GM19372 (cell line): Measurements from ENCODE around the gene AGPAT3.

Experiments
- ATAC-seq: cut with Tn5 transposase; IDR thresholded peaks from one replicate; pipeline ENCODE4 v1.9.1; 2021; ENCODE audit warnings: mild to moderate bottlenecking, low read depth, moderate library complexity; ENCODE audit not compliant: unreplicated experiment

Gene AGPAT3

GRCh38 chr21:43934116-43934515 is 69.1 kb downstream of the AGPAT3 start:
- no peak for ATAC-seq

DNA sequence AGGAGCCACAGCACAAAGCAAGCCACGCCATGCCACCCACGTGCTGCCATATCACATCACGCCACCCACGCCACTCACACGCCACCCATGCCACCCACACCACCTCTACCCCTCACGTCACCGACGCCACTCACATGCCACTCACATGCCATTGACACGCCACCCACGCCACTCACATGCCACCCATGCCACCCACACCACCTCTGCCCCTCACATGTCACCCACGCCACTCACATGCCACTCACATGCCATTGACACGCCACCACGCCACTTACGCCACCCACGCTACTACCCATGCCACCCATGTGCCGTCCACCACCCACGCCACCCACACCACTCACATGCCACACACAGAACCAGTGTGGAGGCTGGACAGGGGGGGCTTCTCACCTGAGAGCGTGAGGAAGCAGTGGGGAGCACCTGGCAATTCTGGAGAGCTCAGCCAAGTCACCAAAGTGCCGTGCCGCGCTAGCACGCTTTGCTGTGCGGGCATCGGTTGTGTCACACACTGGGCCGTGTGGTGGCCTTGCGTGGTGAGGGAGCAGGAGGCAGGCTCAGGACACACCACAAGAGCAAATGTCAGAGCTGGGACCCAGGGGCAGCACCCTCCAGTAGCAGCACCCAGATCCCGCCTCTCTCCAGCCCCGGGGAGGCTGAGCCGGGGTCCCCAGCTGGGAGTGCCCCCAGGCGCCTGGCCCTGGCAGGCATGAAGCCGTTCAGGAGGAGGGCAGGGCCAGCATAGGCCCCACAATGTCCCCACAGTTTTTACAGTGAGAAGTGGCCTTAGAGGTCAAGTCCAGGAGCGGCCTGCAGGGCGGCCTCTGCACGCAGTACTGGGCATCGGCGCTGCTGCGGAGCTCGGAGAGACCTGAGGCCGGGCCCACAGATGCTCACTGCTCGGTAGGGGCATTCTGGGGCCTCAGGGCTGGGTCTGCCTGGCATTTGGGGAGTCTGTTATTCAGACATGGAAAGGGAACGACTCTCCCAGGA is 70.0 kb downstream of the AGPAT3 start:
- no peak for ATAC-seq

DNA sequence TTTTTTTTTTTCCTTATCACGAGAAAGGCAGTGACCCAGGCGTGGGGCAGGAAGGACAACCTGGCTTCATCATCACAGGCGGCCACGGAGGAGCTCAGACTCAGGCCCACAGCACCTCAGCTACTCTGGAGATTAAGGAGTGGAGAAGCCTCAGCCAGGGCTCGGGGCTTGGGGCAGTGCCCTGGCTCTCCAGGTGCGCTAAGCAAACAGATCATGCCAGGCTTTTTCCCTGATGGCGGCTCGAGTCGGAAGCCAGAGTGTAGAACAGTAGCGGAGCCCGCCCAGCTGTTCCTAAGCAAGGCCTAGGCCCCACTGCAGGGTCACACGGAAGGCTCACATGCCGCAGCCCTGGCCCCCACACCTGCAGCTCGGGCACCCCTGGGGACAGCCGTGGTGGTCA is 70.7 kb downstream of the AGPAT3 start:
- no peak for ATAC-seq

DNA sequence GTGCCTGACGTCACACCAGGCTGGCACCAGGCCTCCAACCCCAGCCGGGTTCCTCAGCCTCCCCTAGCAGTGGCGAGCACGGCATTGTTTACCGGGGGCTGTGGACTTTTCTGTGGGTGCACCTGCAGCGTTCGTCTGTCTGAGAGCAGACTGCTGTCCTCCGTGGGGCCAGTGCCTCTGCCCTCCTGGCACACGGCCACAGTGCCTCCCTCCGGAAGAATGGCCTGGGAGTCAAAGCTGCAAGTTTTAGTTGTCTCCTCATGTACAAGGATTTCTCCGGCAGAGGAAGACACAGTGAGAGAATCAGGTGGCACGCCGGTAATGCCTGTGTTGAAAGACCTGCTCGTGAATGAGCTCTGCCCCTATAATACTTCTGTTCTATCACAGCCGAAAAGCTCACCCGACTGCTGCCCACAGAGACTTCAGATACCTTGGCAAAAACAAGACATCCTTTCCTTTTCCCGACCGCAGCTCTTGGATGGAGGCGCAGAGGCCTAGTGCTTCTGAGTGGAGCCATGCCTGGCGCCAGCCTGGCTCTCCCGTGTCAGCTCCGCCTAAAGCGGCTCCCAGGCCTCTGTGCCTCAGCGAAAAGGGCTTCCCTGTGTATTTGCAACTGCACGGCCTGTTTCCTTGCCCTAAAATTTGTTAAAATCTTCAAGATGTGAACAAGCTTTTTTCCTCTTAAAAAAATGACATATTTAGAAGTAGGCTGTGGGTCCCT is 71.4 kb downstream of the AGPAT3 start:
- no peak for ATAC-seq

DNA sequence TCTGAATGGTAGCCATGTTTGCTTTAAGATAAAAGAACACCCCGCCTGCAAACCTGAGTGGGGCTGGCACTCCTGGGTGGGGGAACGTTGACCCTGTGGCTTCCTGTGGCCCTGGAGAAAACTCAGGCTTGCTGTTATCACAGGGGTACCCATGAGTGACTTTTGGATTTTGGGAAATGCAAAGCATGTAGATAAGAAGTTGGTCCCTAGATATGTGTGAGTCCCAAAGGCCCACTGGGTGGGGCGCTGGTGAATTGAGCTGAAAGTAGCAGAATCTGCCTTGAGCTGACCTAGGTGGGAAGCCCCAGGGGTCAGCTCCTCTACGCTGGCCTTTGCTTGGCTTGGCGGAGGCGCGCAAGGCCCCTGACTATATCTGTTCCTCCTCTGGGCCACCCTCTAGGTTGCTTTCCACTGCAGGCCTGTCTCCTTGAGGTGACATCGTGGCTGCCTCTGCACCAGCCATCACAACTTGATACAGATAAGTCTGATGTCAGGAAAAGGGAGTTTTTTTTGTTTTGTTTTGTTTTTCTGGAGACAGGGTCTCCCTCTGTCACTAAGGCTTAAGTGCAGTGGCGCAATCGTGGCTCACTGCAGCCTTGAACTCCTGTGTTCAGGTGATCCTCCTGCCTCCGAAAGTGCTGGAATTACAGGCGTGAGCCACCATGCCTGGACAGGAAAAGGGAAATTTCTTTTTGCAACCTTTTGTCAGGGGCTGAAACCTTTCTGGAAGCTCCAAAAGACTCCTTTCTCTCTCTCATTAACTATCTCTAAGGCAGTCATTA is 72.2 kb downstream of the AGPAT3 start:
- ATAC-seq = no peak

GRCh38 chr21:43937891-43938309 is 72.9 kb downstream of the AGPAT3 start:
- no peak for ATAC-seq

DNA sequence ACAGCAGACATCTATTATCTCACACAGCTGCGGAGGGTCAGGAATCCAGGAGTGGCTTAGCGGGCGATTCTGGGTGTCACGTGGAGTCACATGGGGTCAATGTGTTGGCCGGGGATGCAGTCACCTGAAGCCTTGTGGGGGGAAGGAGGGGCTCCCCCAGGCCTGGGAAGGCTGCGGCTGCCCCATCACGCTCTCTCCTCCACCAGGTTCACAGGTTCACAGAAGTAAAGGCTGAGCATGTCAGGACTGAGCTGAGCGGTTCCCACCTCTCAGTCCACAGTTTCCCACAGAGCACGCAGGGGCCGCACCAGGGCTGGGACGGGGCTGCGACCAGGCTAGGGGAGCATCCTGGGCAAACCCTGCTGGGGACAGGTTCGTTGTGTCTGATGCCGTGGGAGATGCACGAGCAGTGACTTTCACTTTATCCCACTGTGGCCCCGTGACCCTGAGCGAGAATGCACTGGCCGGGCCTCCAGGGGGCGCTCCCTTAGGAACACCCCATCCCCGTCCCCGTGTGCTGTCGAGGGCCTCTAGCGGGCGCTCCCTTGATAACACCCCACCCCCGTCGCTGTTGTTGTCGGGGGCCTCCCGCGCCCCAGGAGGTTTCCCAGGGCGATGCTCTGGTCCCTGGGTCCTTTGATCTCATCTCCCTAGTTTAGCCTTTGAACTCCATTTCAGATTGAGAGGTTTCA is 73.9 kb downstream of the AGPAT3 start:
- peak; percentile 72 for ATAC-seq

DNA sequence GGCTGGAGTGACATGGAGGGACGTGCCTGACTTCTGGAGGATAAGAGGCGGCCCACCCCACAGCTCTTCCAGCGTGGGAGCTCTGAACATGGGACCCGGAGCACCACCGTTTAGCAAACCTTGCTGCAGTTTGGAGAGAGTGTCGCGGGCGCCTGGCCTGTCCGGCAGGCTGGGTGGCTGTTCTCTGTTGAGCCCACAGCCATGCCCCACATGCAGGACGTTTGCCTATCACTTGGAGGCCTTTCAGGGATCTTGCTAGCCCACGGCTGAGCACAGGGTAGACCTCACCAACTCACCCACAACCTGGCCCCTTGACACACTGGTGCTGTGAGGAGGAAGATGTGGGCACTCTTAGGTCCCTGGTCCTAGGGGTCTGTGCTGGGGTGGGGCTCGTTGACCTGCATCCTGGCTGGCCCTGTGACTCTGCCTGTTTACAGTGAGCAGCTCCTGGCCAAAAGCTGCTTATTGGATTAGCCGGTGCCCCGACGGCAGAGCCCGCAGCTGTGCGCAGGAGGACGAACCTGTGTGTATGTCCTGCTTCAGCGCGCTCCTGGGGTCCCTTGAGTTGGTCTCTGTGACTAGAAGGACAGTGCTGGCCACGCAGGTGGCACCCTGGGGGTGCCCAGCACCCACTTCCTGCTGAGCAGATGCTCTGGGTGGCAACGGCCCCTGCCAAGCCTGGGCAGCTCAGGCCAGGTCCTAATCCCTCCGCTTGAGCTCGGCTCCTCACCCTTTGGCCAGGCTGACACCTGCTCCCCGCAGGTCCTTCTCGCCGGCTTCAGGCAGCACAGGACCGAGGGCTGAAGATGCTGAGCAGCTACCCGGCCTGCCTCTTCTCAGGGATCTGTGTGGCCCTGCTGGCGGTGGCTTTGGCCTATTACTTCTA is 74.7 kb downstream of the AGPAT3 start:
- no peak for ATAC-seq

GRCh38 chr21:43940329-43941050 is 75.5 kb downstream of the AGPAT3 start:
- no peak for ATAC-seq

GRCh38 chr21:43942201-43942600 is 77.2 kb downstream of the AGPAT3 start:
- no peak for ATAC-seq

DNA sequence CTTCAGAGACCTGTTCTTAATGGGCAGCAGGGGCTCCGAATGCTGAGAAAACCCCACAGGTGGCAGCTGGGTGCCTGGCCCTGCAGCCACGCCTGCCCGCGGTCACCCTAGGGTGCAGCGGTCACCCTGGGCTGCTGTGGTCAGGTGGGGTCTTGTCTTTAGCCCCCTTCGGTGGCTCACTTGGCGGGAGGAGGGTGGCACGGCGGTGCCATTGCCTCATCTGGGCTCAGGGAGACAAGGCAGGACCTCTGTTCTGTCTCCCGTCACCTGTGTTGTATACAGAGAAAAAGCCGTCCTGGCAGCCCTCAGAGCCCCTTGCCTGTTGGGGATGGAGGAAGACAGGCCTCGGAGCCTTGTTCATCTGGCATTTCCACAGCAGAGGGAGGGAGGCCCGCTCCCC is 77.6 kb downstream of the AGPAT3 start:
- ATAC-seq = no peak

DNA sequence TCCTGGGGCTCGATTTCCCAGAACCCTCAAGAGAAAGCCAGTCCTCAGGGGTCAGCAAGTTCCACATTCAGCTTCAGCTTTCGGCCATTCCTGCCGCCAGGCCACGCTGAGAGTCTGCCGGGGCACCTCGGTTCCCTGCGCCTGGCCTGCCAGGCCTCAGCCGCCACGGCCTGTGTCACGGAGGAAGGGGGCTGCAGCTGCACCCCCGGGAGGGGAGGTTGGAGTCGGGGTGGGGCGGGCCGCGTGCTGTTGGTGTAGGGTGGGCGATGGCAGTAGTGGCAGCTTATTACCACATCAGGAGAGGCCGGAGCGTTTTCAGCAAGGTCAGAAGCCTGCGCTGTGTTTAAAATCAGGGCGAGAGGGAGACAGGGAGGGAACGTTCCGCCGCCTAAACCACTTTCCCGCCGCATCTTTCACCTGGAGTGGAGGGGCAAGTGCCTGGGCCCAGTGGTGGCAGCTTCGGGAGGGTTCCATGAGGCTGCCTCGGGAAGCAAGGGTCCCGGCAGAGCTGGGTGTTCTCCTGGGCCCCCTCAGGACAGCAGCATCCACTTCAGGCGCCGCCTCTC is 78.6 kb downstream of the AGPAT3 start:
- ATAC-seq = no peak

GRCh38 chr21:43944078-43944633 is 79.1 kb downstream of the AGPAT3 start:
- ATAC-seq = no peak

DNA sequence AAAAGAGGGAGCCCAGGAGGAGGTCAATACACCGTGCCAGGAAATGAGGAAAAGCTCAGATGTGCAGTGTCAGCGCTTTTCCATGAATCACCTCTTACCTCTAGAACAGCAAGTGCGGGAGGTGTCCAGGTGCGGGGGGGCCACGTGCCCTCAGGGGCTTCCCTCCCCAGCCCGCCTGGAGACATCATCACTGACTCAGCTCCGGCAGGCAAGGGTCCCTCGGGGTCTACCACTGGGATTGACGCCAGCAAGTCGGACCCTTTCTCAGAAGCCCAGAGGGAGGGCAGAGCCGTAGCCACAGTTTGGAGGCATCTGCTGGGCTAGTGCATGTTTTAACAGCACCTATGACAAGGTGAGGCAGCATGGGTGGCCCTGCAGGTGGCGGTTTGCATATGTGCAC is 79.7 kb downstream of the AGPAT3 start:
- no peak for ATAC-seq

- no peak for ATAC-seq
Measured at GRCh38 chr21:43948740-43949498, 83.9 kb downstream of the AGPAT3 start.

DNA sequence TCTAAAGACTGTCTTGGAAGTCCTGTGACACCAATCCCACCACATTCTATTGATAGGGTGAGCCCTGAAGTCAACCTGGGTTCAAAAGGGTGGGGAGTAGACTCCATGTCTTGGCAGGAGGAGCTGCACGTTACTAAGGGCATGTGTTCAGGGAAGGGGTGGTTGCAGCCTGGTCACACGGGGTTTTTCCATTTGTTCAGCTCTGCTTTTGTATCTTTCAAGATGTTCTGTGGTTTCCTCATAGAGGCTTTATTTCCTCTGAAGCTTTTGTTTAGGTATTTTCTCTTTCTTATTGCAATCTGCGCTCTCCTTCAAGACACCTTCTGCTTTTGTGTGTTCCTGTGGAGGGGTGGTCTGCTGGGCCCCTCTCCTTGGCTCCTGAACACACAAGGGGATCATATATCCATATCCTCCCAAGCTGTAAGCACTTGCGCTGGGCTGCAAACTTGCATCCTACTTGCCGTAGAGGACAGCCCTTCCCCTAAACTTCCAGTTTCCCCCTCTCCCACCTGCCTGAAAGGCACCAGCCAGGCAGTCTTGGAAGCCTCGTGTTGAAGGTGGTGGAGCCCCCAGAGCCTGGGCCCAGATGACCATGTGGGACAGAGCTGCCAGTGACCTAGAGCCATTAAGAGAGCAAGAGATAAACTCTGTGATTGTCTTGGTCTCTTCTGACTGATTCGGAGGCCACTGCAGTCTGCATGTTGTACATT is 84.6 kb downstream of the AGPAT3 start:
- no peak for ATAC-seq

DNA sequence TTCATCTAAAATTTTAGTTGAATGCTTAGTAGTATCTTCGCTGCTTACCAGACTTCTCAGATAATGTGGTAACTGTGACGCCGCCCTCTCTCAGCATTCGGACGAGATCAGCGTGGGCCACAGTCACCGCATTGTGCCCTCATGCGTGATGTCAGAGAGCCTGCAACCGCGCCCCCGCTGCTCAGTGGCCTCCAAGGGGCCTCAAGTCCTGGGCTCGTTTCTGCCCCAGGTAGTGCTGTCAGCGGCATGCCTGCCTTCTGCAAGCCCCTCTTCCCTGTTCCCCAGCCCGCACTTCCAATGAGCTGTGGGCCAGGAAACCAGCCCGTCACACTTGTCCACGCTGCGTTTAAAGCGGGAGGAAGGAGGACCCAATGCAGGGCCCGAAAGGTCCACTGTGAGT is 85.5 kb downstream of the AGPAT3 start:
- ATAC-seq = no peak
